NCI-H1417 treated with DMSO at 0.1 percent for 48 hours (cell line): ENCODE measurements around the gene BBS5.
"Not testable (repeated sequence)": the region's sequence is repeated elsewhere in the genome, so short reads cannot be mapped to it uniquely, and the experiment has no call there.

ENCODE experiments used
- DNase-seq: peaks from one replicate; lab custom pipeline; 2025; lab: John Stamatoyannopoulos, UW

Gene BBS5

GRCh38 chr2:169479257-169480078 is at the start of gene BBS5:
BBS5 (plus strand) TSS chr2:169479494; CDS start chr2:169479554, 60 bp downstream.
- no peak for DNase-seq

GRCh38 chr2:169431772-169432171 is 47.5 kb upstream of the BBS5 start:
- not testable (repeated sequence) for DNase-seq

GRCh38 chr2:169434236-169434635 is 45.1 kb upstream of the BBS5 start:
- DNase-seq: not testable (repeated sequence)

- no peak for DNase-seq
Observed at GRCh38 chr2:169438466-169439072, 40.7 kb upstream of the BBS5 start.

GRCh38 chr2:169439900-169440299 is 39.4 kb upstream of the BBS5 start:
- DNase-seq: no peak

GRCh38 chr2:169446452-169446851 is 32.8 kb upstream of the BBS5 start:
- no peak for DNase-seq

GRCh38 chr2:169448316-169448715 is 31.0 kb upstream of the BBS5 start:
- DNase-seq: no peak

- no peak for DNase-seq
Observed at GRCh38 chr2:169448865-169449264, 30.4 kb upstream of the BBS5 start.

- no peak for DNase-seq
Observed at GRCh38 chr2:169452080-169452479, 27.2 kb upstream of the BBS5 start.

- not testable (repeated sequence) for DNase-seq
Observed at GRCh38 chr2:169453044-169453443, 26.2 kb upstream of the BBS5 start.

GRCh38 chr2:169461143-169461542 is 18.2 kb upstream of the BBS5 start:
- DNase-seq: no peak

- DNase-seq: no peak
Observed at GRCh38 chr2:169462896-169463695, 16.2 kb upstream of the BBS5 start.

GRCh38 chr2:169464466-169464865 is 14.8 kb upstream of the BBS5 start:
- DNase-seq: no peak

- DNase-seq: no peak
Observed at GRCh38 chr2:169464882-169465281, 14.4 kb upstream of the BBS5 start.

- DNase-seq: no peak
Observed at GRCh38 chr2:169468841-169469240, 10.5 kb upstream of the BBS5 start.

- no peak for DNase-seq
Observed at GRCh38 chr2:169469952-169470572, 9.2 kb upstream of the BBS5 start.

GRCh38 chr2:169472249-169472648 is 7.0 kb upstream of the BBS5 start:
- DNase-seq: no peak

- no peak for DNase-seq
Observed at GRCh38 chr2:169476459-169476858, 2.8 kb upstream of the BBS5 start.

- no peak for DNase-seq
Observed at GRCh38 chr2:169478339-169478738, 955 bp upstream of the BBS5 start.

- no peak for DNase-seq
Observed at GRCh38 chr2:169478745-169479256, 493 bp upstream of the BBS5 start.

- DNase-seq: no peak
Observed at GRCh38 chr2:169480079-169480465, 778 bp downstream of the BBS5 start.

GRCh38 chr2:169485650-169486138 is 6.4 kb downstream of the BBS5 start:
- no peak for DNase-seq
